GM21526 (cell line): ENCODE data around the gene CD59.
A peak's percentile ranks its signal among the peaks of the same experiment; 100 is the strongest.
"Not testable (repeated sequence)": the region's sequence is repeated elsewhere in the genome, so short reads cannot be mapped to it uniquely, and the experiment has no call there.

ENCODE experiments used
- ATAC-seq: cut with Tn5 transposase; IDR thresholded peaks from one replicate; pipeline ENCODE4 v1.9.1; 2021; ENCODE audit warnings: moderate library complexity; ENCODE audit not compliant: unreplicated experiment, low FRiP score

The CD59 gene

GRCh38 chr11:33718440-33718839 is 17.8 kb downstream of the CD59 start:
- no peak for ATAC-seq

GRCh38 chr11:33716243-33716642 is 20.0 kb downstream of the CD59 start:
- ATAC-seq: no peak

- ATAC-seq: no peak
Measured at GRCh38 chr11:33713856-33714398, 22.3 kb downstream of the CD59 start.

- ATAC-seq: no peak
Measured at GRCh38 chr11:33713151-33713855, 22.9 kb downstream of the CD59 start.

- no peak for ATAC-seq
Measured at GRCh38 chr11:33712436-33712835, 23.8 kb downstream of the CD59 start.

- ATAC-seq: no peak
Measured at GRCh38 chr11:33709466-33709865, 26.8 kb downstream of the CD59 start.

- no peak for ATAC-seq
Measured at GRCh38 chr11:33708985-33709384, 27.2 kb downstream of the CD59 start.

- ATAC-seq: not testable (repeated sequence)
Measured at GRCh38 chr11:33707831-33708230, 28.4 kb downstream of the CD59 start.

GRCh38 chr11:33706966-33707365 is 29.3 kb downstream of the CD59 start:
- no peak for ATAC-seq

- ATAC-seq: no peak
Measured at GRCh38 chr11:33706546-33706945, 29.7 kb downstream of the CD59 start.

GRCh38 chr11:33704240-33705002 is 31.8 kb downstream of the CD59 start:
- no peak for ATAC-seq

- ATAC-seq: no peak
Measured at GRCh38 chr11:33703788-33704187, 32.4 kb downstream of the CD59 start.

- no peak for ATAC-seq
Measured at GRCh38 chr11:33703234-33703633, 33.0 kb downstream of the CD59 start.

GRCh38 chr11:33701302-33702230 is 34.7 kb downstream of the CD59 start:
- no peak for ATAC-seq

GRCh38 chr11:33700502-33701271 is 35.5 kb downstream of the CD59 start, which contains the start of gene C11orf91:
Gene C11orf91 (minus strand): TSS chr11:33700826. CDS start chr11:33700740, 86 bp downstream.
- peak; percentile 88 for ATAC-seq

GRCh38 chr11:33700063-33700501 is 36.1 kb downstream of the CD59 start:
- no peak for ATAC-seq

- ATAC-seq: no peak
Measured at GRCh38 chr11:33699515-33700062, 36.6 kb downstream of the CD59 start.

- ATAC-seq: no peak
Measured at GRCh38 chr11:33698921-33699320, 37.3 kb downstream of the CD59 start.

- no peak for ATAC-seq
Measured at GRCh38 chr11:33697997-33698396, 38.2 kb downstream of the CD59 start.
